Non-pigmented ciliary epithelial cell (primary cell): Measurements from ENCODE around the gene C20orf96.
A peak's percentile ranks its signal among the peaks of the same experiment; 100 is the strongest.

Experiments
- DNase-seq: peaks from one replicate; pipeline ENCODE4 v3.0.0-alpha.2; 2010; ENCODE audit warnings: low read depth

C20orf96 gene

DNA sequence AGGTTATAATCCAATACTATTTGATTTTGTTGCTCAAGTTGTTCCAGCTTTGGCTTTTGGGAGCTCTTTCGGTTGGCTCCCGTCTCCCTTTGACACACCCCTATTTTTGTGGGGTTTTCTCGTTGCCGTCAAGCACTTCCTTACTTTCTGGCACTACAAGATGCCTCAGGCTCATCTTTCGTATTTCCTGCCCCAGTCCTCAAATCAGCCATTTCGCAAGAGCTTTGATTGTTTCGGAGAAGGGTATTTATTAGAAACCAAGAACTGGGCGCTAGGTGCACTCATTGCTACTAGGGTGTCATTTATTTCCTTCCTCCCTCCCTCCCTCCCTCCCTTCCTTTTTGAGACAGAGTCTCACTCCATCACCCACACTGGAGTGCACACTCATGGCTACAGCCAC, 21.5 kb upstream of the C20orf96 start:
- DNase-seq = no peak

GRCh38 chr20:311609-312008, 21.1 kb upstream of the C20orf96 start:
- DNase-seq = no peak

GRCh38 chr20:310645-311044, 20.1 kb upstream of the C20orf96 start:
- DNase-seq = no peak

DNA sequence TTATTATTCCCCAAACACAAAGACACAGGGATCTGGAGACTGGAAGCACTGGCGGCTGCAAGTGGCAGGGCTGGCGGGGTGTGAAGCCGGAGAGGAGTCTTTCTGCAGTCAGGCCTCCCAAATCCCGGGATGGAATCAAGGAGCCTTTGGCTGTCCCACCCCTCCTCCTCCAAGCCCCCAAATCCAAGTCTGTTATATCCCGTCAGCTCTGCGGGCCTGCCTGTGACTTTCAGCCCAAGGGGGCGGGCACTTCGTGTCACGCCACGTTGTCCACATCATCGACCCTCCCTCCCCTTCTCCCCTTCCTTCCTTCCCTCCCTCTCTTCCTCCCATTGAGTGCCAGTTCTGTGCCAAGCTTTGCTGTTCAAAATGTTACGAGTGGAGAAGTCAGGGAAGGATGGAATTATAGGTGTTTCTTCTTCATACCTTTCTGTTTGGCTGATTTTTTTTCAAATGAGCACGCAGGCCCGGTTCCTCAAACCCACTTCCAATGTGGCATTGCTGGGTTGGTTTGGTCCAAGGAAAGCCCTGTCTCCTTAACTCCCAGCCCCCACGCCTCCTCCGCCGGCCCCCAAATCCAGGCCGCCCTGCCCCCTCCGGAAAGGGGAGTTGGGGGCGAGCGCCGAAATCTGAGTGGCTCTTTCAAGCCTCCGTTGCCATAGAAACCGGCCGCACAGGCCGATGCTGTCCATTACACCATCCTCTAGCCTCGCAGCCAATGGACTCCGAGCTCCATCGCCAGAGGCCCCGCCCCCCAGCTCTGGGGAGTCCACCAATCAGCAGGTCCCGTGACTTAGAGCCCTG, 19.5 kb upstream of the C20orf96 start:
- peak; percentile 99 for DNase-seq

GRCh38 chr20:309306-309840, 18.8 kb upstream of the C20orf96 start:
- no peak for DNase-seq

GRCh38 chr20:308427-309038, 18.0 kb upstream of the C20orf96 start:
- DNase-seq = no peak

GRCh38 chr20:305745-306144, 15.2 kb upstream of the C20orf96 start:
- no peak for DNase-seq

DNA sequence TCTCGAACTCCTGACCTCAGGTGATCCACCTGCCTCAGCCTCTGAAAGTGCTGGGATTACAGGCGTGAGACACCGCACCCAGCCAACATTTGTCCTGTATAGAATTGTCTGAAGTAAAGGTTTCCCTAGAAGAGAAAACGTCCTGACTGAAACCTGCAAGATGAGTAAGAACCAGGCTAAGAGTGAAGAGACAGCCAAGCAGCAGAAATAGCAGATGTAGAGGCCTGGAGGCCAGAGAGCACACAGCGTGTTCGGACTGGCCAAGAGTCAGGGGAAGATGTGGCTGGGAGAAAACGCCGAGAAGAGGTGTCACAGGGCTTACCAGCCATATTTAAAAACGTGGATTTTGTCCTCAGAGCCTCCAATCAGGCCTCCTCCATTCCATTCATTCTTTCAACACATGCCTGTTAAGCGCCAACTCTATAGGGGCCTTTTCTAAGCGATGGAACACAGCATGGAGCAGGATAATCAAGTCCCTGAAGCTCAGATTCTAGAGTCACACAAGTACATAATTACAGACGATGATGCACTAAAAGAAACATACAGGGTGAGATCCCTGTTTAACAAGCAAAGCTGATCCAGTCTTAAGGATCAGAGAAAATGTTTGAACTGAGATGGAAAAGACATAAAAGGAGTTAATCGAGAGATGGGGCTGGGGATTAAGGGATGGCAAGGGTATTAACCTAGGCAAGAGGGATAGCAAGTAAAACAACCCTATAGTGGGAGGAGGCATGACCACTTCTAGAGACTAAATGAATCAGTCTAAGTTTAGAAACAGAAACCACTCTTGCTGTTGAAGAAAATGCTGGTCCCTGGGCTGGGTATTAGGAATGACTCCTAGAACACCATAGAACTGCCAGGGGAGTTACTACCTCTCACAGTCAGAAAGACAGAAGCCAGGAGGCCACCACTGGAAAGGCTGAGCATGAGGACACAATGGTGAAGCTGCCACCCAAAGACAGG, 11.6 kb upstream of the C20orf96 start:
- no peak for DNase-seq

DNA sequence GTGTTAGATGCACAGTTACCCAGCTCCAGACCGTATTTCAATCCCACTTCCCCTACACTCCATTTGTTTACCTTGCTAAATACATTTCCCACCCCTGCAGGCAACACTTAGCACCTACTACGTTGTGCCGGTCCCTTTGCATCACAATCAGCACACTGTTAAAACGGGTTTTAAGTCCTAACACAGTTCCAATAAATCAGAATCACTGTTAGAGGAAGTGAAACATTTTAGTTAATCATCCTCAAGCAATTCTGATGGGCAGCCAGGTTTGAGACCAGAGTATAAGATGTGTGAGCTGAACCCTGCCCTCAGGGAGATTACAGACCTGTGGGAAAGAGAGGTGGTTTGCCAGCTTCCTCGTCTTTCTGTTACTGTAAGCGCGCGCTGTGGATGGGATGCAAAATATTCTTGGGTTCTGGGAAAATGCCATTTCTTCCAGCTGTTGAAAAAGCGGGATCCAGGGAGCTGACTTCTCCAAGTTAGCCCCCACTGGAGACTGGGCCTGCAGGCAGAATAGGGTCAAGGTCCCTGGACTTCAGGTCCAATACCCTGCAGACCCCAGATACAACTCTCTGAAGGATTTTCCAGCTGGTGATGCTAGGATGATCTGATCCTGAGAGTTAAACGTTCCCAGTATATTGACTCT, 9.9 kb upstream of the C20orf96 start:
- DNase-seq = no peak

- DNase-seq = no peak
These were observed 8.3 kb upstream of the C20orf96 start for GRCh38 chr20:298776-299391.

- DNase-seq = no peak
These were observed 7.6 kb upstream of the C20orf96 start for GRCh38 chr20:297925-298775.

DNA sequence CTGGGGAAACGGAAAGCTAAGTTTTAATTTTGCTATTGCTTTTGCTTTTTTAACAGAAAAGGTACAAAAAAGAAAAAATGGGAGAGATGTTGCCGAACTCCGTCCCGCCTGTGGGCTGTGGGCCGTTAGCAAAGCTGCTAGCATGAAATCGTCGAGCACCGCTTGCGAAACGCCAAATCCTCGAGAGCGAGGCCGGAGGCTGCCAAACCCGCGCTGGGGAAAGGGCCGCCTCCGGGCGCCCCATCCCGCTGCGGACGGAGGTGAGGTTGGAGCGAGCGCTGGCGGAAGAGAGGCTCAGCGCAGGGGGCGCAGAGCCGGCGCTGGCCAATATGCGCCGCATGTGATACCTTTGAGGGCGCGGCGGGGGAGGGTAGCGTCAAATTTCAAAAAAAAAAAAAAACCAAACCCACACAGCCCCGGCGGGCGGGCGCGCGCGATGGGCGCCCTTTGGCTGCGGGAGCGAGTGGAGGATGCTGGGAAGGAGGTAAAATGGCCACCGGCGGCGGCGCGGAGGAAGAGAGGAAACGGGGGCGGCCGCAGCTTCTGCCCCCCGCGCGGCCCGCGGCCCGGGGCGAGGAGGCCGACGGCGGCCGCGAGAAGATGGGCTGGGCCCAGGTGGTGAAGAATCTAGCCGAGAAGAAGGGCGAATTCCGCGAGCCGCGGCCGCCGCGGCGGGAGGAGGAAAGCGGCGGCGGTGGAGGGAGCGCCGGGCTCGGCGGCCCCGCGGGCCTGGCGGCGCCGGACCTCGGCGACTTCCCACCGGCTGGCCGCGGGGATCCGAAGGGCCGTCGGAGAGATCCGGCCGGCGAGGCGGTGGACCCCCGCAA, 6.8 kb upstream of the C20orf96 start, which contains the start of gene ZCCHC3:
ZCCHC3 (plus strand) TSS at position 473 of the 827 bp plus-strand sequence; CDS start at position 490, 17 bp downstream.
- no peak for DNase-seq

GRCh38 chr20:295804-296203, 5.3 kb upstream of the C20orf96 start:
- DNase-seq = no peak

- DNase-seq = no peak
These were observed 4.1 kb upstream of the C20orf96 start for GRCh38 chr20:294602-295001.

GRCh38 chr20:289693-290083, 862 bp downstream of the C20orf96 start:
- DNase-seq = no peak

DNA sequence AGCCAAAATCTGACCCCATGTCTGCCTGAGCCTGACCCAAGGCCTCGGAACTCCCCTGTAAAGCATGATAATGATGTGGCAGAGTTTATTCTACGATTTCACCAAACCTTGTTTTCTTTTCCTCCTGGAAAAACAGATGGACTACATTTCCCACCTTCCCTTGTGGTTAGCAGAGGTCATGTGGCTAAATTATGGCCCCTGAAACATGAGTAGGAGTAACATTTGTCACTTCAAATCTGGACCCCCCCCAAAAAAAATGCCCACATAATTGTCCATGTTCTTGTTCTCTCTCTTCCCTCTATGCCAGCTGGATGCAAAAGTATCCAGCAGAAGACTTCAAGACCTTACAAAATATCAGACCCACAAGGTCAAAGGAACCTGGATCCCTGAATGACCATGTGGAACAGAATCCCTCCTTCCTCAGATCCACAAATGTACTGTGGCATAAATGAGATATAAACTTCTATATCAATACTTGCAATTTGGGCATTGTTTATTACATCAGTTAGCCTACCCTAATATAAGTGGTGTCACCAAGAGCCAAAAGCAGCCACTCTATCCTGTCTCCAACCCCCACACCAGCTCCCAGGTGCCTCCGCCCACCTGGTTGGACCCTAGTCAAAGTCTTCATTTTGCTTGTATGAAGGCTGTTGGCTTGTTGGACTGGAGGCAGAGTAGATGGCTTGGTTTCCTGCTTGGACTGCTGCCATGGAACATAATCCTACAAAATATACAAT, 1.4 kb downstream of the C20orf96 start:
- no peak for DNase-seq

DNA sequence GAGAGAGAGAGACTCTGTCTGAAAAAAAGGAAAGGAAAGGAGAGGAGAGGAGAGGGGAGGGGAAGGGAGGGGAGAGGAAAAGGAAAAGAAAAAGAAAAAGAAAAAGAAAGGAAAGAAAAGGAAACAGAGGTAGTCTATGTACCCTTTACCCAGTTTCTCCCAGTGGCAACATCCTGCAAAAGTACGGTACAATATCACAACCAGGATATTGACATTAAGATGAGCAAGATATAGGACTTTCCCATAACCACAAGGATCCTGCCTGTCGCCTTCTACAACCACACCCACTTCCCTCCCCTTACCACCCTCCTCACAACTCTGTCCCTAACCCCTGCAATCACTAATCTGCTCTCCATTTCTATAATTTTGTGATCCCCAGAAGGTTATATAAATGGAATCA, 4.0 kb downstream of the C20orf96 start:
- no peak for DNase-seq

DNA sequence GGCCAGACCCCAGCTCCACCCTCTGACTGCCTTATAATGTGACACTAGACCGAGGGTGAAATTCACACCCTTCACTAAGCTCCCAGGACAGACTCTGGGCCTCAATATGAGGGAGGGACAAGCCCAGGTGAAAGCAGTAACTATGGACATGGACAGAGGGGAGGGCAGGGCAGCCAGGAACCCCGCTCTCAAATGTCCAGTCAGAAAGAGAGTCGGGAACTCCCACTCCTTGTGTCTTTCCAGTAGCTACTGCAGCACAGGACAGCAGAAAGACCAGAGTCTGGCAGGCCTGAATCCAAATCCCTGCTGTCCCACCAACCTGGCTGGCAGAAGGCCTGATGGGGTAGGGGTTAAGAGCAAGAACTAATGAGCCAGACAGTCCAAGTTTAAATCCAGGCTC, 6.4 kb downstream of the C20orf96 start:
- DNase-seq = no peak
